HL-60 (cell line): ENCODE measurements around the gene ESYT2.

ENCODE experiments used
- CTCF ChIP-seq: IDR thresholded peaks from one replicate; pipeline ENCODE4 v1.5.1; 2011; ENCODE audit warnings: low read length, control low read depth, inconsistent platforms; ENCODE audit not compliant: insufficient read depth
- GABPA ChIP-seq: IDR thresholded peaks from 2 replicates; pipeline ENCODE4 v1.6.1; 2012; ENCODE audit warnings: low read depth
- POLR2AphosphoS5 ChIP-seq: IDR thresholded peaks from 2 replicates; pipeline ENCODE4 v1.6.1; 2012; ENCODE audit warnings: low read depth
- REST ChIP-seq: IDR thresholded peaks from 2 replicates; pipeline ENCODE4 v1.6.1; 2012; ENCODE audit warnings: low read depth; ENCODE audit not compliant: insufficient replicate concordance

DNA sequence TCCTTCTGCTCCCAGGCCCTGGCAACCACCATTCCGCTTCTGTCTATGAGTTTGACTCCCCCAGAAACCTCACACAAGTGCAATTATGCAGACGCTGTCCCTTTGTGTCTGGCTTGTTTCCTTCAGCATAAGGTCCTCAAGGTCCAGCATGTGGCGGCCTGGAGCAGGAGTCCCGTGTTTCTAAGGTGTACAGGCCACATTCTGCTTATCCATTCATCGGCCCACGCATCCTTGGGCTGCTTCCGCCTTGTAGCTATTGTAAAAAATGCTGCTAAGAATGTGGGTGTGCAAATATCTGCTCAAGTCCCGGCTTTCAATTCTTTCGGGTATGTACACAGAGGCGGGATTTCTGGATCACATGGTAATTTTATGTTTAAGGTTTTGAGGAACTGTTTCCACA is 38.2 kb downstream of the ESYT2 start:
- TF ChIP-seq CTCF (no peak), POLR2AphosphoS5 (no peak), REST (no peak), GABPA (no peak)
